HEK293 (cell line): ENCODE data around the gene ORM2.
A peak's percentile ranks its signal among the peaks of the same experiment; 100 is the strongest.

Experiments used
- CTCF ChIA-PET: fragments of 350-600 bp; formaldehyde crosslinking; extraction: SDS; loops from one replicate; lab custom pipeline; 2021; ENCODE audit warnings: antibody characterized with exemption; lab: Yijun Ruan, JAX
- POLR2A ChIA-PET: fragments of 300-600 bp; formaldehyde crosslinking; extraction: SDS; loops from one replicate; lab custom pipeline; 2020; ENCODE audit warnings: antibody characterized with exemption, inconsistent platforms; lab: Yijun Ruan, JAX
- H3K27ac ChIP-seq: fragments of 200-500 bp; sonication (Bioruptor generic); 2 replicates; pipeline ENCODE4 v1.5.1; 2014; ENCODE audit warnings: low read depth, low read length, control low read depth, inconsistent platforms; ENCODE audit errors: extremely low read depth
- H3K36me3 ChIP-seq, 2 experiments: fragments of 200-500 bp in 1 of 2; sonication (Bioruptor generic) in 1 of 2; 1 replicate in 1 of 2; 2 replicates in 1 of 2; pipeline ENCODE4 v1.5.1; 2014 to 2017; ENCODE audit warnings: inconsistent platforms in 2 of 2, low read length in 2 of 2; ENCODE audit not compliant: control insufficient read depth in 2 of 2, insufficient read depth in 1 of 2
- H3K4me1 ChIP-seq: fragments of 200-500 bp; sonication (Bioruptor generic); 2 replicates; pipeline ENCODE4 v1.5.1; 2014; ENCODE audit warnings: mild to moderate bottlenecking, low read length, inconsistent platforms; ENCODE audit not compliant: control insufficient read depth, insufficient read depth
- H3K4me3 ChIP-seq: 2 replicates; pipeline ENCODE4 v1.5.1; 2011; ENCODE audit warnings: low read depth, mild to moderate bottlenecking, control low read depth, low read length, moderate library complexity
- H3K9me3 ChIP-seq: fragments of 200-500 bp; sonication (Bioruptor generic); 2 replicates; pipeline ENCODE4 v1.5.1; 2014; ENCODE audit warnings: low read depth, low read length, inconsistent platforms; ENCODE audit not compliant: control insufficient read depth, insufficient read depth
- EGR2 ChIP-seq: fragments of 450-650 bp; formaldehyde crosslinking; IDR thresholded peaks from 2 replicates; pipeline ENCODE4 v1.5.1; 2016; ENCODE audit warnings: low read depth, missing biosample characterization, missing genetic modification characterization
- GLIS1 ChIP-seq: fragments of 450-650 bp; formaldehyde crosslinking; IDR thresholded peaks from 2 replicates; pipeline ENCODE4 v1.5.1; 2016; ENCODE audit warnings: missing biosample characterization, missing genetic modification characterization
- HOXD13 ChIP-seq: sonication (generic); formaldehyde crosslinking; IDR thresholded peaks from 2 replicates; pipeline ENCODE4 v1.8.0; 2022; ENCODE audit warnings: missing genetic modification reagents, borderline replicate concordance
- KLF10 ChIP-seq: fragments of 450-650 bp; IDR thresholded peaks from 2 replicates; pipeline ENCODE4 v1.5.1; 2018; ENCODE audit warnings: missing biosample characterization, mild to moderate bottlenecking, missing genetic modification characterization
- MYNN ChIP-seq: fragments of 450-650 bp; formaldehyde crosslinking; IDR thresholded peaks from 2 replicates; pipeline ENCODE4 v1.5.1; 2016; ENCODE audit warnings: missing biosample characterization, missing genetic modification characterization, borderline replicate concordance
- PRDM4 ChIP-seq: fragments of 450-650 bp; formaldehyde crosslinking; IDR thresholded peaks from 2 replicates; pipeline ENCODE4 v1.5.1; 2017; ENCODE audit warnings: missing biosample characterization, missing genetic modification characterization
- WT1 ChIP-seq: fragments of 450-650 bp; formaldehyde crosslinking; IDR thresholded peaks from 2 replicates; pipeline ENCODE4 v1.5.1; 2016; ENCODE audit warnings: missing biosample characterization, missing genetic modification characterization
- ZBTB1 ChIP-seq: fragments of 450-650 bp; formaldehyde crosslinking; IDR thresholded peaks from 2 replicates; pipeline ENCODE4 v1.5.1; 2016; ENCODE audit warnings: missing biosample characterization, missing genetic modification characterization
- ZBTB44 ChIP-seq: fragments of 450-650 bp; IDR thresholded peaks from 2 replicates; pipeline ENCODE4 v1.5.1; 2018; ENCODE audit warnings: missing biosample characterization, mild to moderate bottlenecking, missing genetic modification characterization
- ZBTB7A ChIP-seq: fragments of 450-650 bp; formaldehyde crosslinking; IDR thresholded peaks from 2 replicates; pipeline ENCODE4 v1.5.1; 2016; ENCODE audit warnings: low read depth, missing biosample characterization, missing genetic modification characterization
- ZBTB8A ChIP-seq: fragments of 450-650 bp; formaldehyde crosslinking; IDR thresholded peaks from 2 replicates; pipeline ENCODE4 v1.5.1; 2016; ENCODE audit warnings: missing biosample characterization, missing genetic modification characterization
- ZFP69B ChIP-seq: fragments of 450-650 bp; formaldehyde crosslinking; IDR thresholded peaks from 2 replicates; pipeline ENCODE4 v1.5.1; 2016; ENCODE audit warnings: missing biosample characterization, missing genetic modification characterization
- ZIC2 ChIP-seq: fragments of 450-650 bp; formaldehyde crosslinking; IDR thresholded peaks from 2 replicates; pipeline ENCODE4 v1.5.1; 2016; ENCODE audit warnings: missing biosample characterization, missing genetic modification characterization
- ZNF280C ChIP-seq: fragments of 450-650 bp; formaldehyde crosslinking; IDR thresholded peaks from 2 replicates; pipeline ENCODE4 v1.5.1; 2016; ENCODE audit warnings: missing biosample characterization, missing genetic modification characterization
- ZNF280D ChIP-seq: fragments of 450-650 bp; formaldehyde crosslinking; IDR thresholded peaks from 2 replicates; pipeline ENCODE4 v1.5.1; 2016; ENCODE audit warnings: missing biosample characterization, missing genetic modification characterization
- ZNF292 ChIP-seq: fragments of 450-650 bp; formaldehyde crosslinking; IDR thresholded peaks from 2 replicates; pipeline ENCODE4 v1.5.1; 2016; ENCODE audit warnings: low read depth, missing biosample characterization, missing genetic modification characterization, borderline replicate concordance
- ZNF37A ChIP-seq: fragments of 450-650 bp; IDR thresholded peaks from 2 replicates; pipeline ENCODE4 v1.5.1; 2018; ENCODE audit warnings: missing biosample characterization, missing genetic modification characterization
- ZNF488 ChIP-seq: fragments of 450-650 bp; formaldehyde crosslinking; IDR thresholded peaks from 2 replicates; pipeline ENCODE4 v1.5.1; 2016; ENCODE audit warnings: missing biosample characterization, missing genetic modification characterization
- ZNF670 ChIP-seq: fragments of 450-650 bp; formaldehyde crosslinking; IDR thresholded peaks from 2 replicates; pipeline ENCODE4 v1.5.1; 2016; ENCODE audit warnings: missing biosample characterization, missing genetic modification characterization, low read depth
- ZNF677 ChIP-seq: fragments of 450-650 bp; IDR thresholded peaks from 2 replicates; pipeline ENCODE4 v1.5.0; 2018; ENCODE audit warnings: missing biosample characterization, mild to moderate bottlenecking, missing genetic modification characterization, moderate library complexity
- ZNF692 ChIP-seq: fragments of 450-650 bp; formaldehyde crosslinking; IDR thresholded peaks from 2 replicates; pipeline ENCODE4 v1.5.1; 2016; ENCODE audit warnings: missing biosample characterization, missing genetic modification characterization
- ZNF747 ChIP-seq: fragments of 450-650 bp; formaldehyde crosslinking; IDR thresholded peaks from 2 replicates; pipeline ENCODE4 v1.5.1; 2016; ENCODE audit warnings: missing biosample characterization, missing genetic modification characterization
- ZNF843 ChIP-seq: fragments of 450-650 bp; formaldehyde crosslinking; IDR thresholded peaks from 2 replicates; pipeline ENCODE4 v1.5.1; 2016; ENCODE audit warnings: missing biosample characterization, missing genetic modification characterization

ORM2 gene

GRCh38 chr9:114291064-114291474, 38.6 kb upstream of the ORM2 start (continued):
- TF ChIP-seq ZNF280C (tag by site-specific recombination), result no peak
- TF ChIP-seq ZNF692, result no peak
- TF ChIP-seq MYNN, result no peak
- peak; percentile 53; the same call in 1 of the 2 replicates for TF ChIP-seq PRDM4 (tag by site-specific recombination)
- no peak for TF ChIP-seq KLF10 (tag by site-specific recombination)
- no peak for TF ChIP-seq ZIC2 (tag by site-specific recombination)
- TF ChIP-seq ZBTB1 (tag by site-specific recombination), result no peak
- TF ChIP-seq ZFP69B, result no peak
- no peak for TF ChIP-seq ZNF280D (tag by site-specific recombination)

GRCh38 chr9:114291886-114292590, 37.6 kb upstream of the ORM2 start:
- H3K4me3 ChIP-seq, result no peak overlapping the region
- H3K4me1 ChIP-seq, result no peaks in the 10 kb centered on the region
- POLR2A ChIA-PET, result interaction anchor here (1.0 to 1.4 kb wide), 2 partner anchors 137 to 184 kb away, joined by 3 read pairs; partner anchors contain the start of gene COL27A1
- no peaks in the 10 kb centered on the region for H3K9me3 ChIP-seq
- CTCF ChIA-PET, result interaction anchor here (0.6 to 8.5 kb wide), 25 partner anchors 10 to 610 kb away, joined by 3 to 225 read pairs (median 5); partner anchors contain the start of genes COL27A1 and KIF12
- H3K36me3 ChIP-seq, result peaks cover 0 to 13% of the 10 kb centered on the region in 2 experiments; a peak in 2 of 3 replicates
- H3K27ac ChIP-seq, result no peak overlapping the region
- TF ChIP-seq ZNF747 (tag by site-specific recombination), result no peak
- TF ChIP-seq ZNF670 (tag by site-specific recombination), result no peak
- no peak for TF ChIP-seq ZBTB7A (tag by site-specific recombination)
- no peak for TF ChIP-seq GLIS1
- TF ChIP-seq ZNF843 (tag by site-specific recombination), result no peak
- TF ChIP-seq ZBTB44 (tag by site-specific recombination), result no peak
- no peak for TF ChIP-seq ZNF677
- TF ChIP-seq ZBTB8A (tag by site-specific recombination), result no peak
- TF ChIP-seq HOXD13 (CRISPR knock-in tag), result no peak
- no peak for TF ChIP-seq EGR2 (tag by site-specific recombination)
- no peak for TF ChIP-seq WT1 (tag by site-specific recombination)
- no peak for TF ChIP-seq ZNF37A (tag by site-specific recombination)
- TF ChIP-seq ZNF292 (tag by site-specific recombination), result no peak
- no peak for TF ChIP-seq ZNF488 (tag by site-specific recombination)
